ENCODE data around the gene DPYD.
A peak's percentile ranks its signal among the peaks of the same experiment; 100 is the strongest.

Gene DPYD

GRCh38 chr1:97920832-97921571 is at the start of gene DPYD:
TSS of gene DPYD (minus strand) at chr1:97921034. CDS start at chr1:97920922, 112 bp downstream.
- peak; percentile 54 for TF ChIP-seq POLR2A (IDR thresholded peaks at IDR 0.05; ENCODE audit: low read length)
- no peak for TF ChIP-seq GATA1 (IDR thresholded peaks at IDR 0.05; ENCODE audit: low read depth, low read length)
- peak; percentile 90 to 92 for DNase-seq

GRCh38 chr1:97960470-97960869 is 39.6 kb upstream of the DPYD start:
- TF ChIP-seq GATA1 (IDR thresholded peaks at IDR 0.05; ENCODE audit: low read depth, low read length), result no peak
- no peak for TF ChIP-seq POLR2A (IDR thresholded peaks at IDR 0.05; ENCODE audit: low read length)
- no peak for DNase-seq

DNA sequence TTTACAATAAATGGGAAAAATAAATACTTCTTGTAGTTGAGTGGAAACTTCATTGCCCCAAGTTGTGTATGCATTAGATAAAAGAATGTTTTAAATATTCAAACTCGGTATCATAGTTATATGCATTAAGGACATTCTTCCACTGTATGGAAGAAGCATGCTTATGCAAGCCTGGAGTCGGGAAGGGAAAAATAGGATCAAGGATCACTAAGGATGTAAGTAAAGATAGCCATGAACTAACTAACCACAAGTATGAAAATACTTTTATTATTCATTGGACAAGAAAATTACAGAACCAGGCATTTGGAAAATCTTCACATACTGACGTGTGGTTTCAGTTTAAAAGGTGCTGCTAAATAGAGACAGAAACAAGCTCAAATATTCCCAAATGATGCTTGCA is 26.9 kb upstream of the DPYD start:
- TF ChIP-seq POLR2A (IDR thresholded peaks at IDR 0.05; ENCODE audit: low read length) (no peak), GATA1 (IDR thresholded peaks at IDR 0.05; ENCODE audit: low read depth, low read length) (no peak)
- no peak for DNase-seq

DNA sequence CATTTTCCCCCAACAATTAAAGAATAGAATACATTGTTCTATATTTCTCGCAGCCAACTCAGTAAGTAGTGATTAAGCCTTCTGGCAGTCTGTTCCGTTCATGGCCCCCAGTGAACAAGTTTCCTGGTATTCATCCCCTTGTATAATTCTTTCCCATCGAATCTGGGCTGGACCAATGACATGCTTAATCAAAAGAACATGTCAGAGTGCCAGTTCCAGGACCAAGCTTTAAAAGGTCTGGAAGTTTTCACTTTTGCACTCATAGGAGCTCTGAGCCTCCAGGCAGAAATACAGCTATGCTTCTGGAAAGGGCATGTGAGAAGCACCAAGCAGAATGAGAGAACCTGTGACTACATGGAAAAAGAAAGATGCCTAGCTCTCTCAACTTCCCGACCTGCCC is 22.5 kb upstream of the DPYD start:
- DNase-seq, result no peak
- TF ChIP-seq POLR2A (IDR thresholded peaks at IDR 0.05; ENCODE audit: low read length) (no peak), GATA1 (IDR thresholded peaks at IDR 0.05; ENCODE audit: low read depth, low read length) (no peak)

GRCh38 chr1:97942161-97943123 is 21.6 kb upstream of the DPYD start:
- DNase-seq, result no peak
- TF ChIP-seq GATA1 (IDR thresholded peaks at IDR 0.05; ENCODE audit: low read depth, low read length), result no peak
- TF ChIP-seq POLR2A (IDR thresholded peaks at IDR 0.05; ENCODE audit: low read length), result no peak

- TF ChIP-seq POLR2A (IDR thresholded peaks at IDR 0.05; ENCODE audit: low read length) (no peak), GATA1 (IDR thresholded peaks at IDR 0.05; ENCODE audit: low read depth, low read length) (no peak)
- DNase-seq, result no peak
Measured at GRCh38 chr1:97938285-97938642, 17.4 kb upstream of the DPYD start.

DNA sequence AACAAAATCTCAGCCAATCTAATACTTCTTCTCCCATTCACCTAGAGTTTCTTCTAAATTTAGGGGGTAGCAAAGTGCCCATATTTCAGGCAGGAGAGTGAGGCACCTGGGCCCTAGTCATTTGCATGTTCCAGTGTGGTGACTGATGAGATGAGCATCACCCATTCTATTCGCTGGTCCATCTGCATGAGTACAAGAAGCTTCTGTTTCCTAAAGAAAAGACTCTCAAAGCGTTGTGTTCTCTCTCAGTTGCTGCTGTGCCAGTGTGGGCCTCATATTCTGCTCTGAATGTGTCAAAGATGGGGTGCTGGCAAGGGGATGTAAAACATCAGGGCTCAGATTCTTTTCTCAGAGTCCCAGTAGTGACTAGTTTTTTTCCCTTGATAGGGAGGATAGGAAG is 16.1 kb upstream of the DPYD start:
- TF ChIP-seq POLR2A (IDR thresholded peaks at IDR 0.05; ENCODE audit: low read length) (no peak), GATA1 (IDR thresholded peaks at IDR 0.05; ENCODE audit: low read depth, low read length) (no peak)
- no peak for DNase-seq

GRCh38 chr1:97934491-97934890 is 13.7 kb upstream of the DPYD start:
- TF ChIP-seq GATA1 (IDR thresholded peaks at IDR 0.05; ENCODE audit: low read depth, low read length) (no peak), POLR2A (IDR thresholded peaks at IDR 0.05; ENCODE audit: low read length) (no peak)
- DNase-seq, result no peak

GRCh38 chr1:97929874-97930851 is 9.3 kb upstream of the DPYD start:
- no peak for TF ChIP-seq POLR2A (IDR thresholded peaks at IDR 0.05; ENCODE audit: low read length)
- no peak for DNase-seq

DNA sequence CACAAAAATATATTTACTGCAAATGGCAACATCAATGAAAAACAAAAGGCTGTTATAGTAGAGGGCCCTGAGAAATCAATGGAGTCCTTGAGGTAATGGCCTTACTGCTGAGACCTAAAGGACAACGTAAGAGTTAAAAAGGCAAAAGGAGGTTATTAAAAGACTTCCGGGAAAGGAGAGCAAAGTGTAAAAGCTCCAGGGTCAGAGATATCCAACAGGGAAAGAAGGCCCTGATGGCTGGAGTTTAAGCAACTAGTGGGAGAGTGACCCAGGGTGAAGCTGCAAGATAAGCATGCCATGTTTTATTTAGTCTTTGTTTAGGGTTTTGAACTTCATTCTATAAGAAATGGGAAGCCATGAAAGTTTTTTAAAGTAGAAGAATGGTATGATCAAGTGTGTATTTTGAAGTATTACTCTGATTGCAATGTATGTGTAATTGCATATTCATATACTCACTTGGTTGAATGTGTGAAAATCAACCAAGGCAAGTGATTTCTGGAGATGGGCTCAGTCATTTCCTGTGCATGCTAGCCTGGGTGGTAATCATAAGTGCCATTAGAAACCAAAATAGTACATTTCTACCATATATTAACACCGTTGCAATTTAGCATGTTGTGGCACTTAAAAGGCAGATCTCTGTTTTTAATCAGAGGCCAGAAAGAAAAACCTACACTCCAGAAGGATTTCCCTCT is 5.3 kb upstream of the DPYD start:
- DNase-seq, result no peak
- TF ChIP-seq GATA1 (IDR thresholded peaks at IDR 0.05; ENCODE audit: low read depth, low read length) (no peak), POLR2A (IDR thresholded peaks at IDR 0.05; ENCODE audit: low read length) (no peak)

GRCh38 chr1:97925151-97925550 is 4.3 kb upstream of the DPYD start:
- TF ChIP-seq GATA1 (IDR thresholded peaks at IDR 0.05; ENCODE audit: low read depth, low read length) (no peak), POLR2A (IDR thresholded peaks at IDR 0.05; ENCODE audit: low read length) (no peak)
- no peak for DNase-seq

DNA sequence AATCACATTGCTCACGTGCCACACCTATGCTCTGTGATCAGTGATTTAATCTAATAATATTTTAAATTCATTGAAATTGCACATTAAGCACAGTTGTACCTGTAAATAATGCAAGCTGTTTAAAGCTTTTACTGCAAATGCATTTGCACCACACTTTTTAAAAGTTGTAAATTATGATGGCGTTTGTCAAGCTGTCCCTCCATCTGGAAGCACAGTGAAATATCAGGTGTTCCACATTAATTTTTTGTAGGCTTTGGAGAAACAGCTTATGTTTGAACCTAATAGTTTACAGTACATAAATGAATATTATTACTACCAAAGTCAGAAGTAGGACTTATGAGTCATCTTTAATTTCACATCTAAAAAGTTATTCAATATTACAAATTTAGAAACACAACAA is 3.0 kb upstream of the DPYD start:
- TF ChIP-seq POLR2A (IDR thresholded peaks at IDR 0.05; ENCODE audit: low read length) (no peak), GATA1 (IDR thresholded peaks at IDR 0.05; ENCODE audit: low read depth, low read length) (no peak)
- no peak for DNase-seq

- TF ChIP-seq GATA1 (IDR thresholded peaks at IDR 0.05; ENCODE audit: low read depth, low read length), result no peak
- TF ChIP-seq POLR2A (IDR thresholded peaks at IDR 0.05; ENCODE audit: low read length), result no peak
- DNase-seq, result no peak
Measured at GRCh38 chr1:97920276-97920831, 480 bp downstream of the DPYD start.
